SKM-1 (cell line): Measurements from ENCODE around the gene AGAP3.
A peak's percentile ranks its signal among the peaks of the same experiment; 100 is the strongest.

Experiments
- DNase-seq: peaks from one replicate; lab custom pipeline; 2025; ENCODE audit not compliant: unreplicated experiment; lab: John Stamatoyannopoulos, UW

Gene AGAP3

DNA sequence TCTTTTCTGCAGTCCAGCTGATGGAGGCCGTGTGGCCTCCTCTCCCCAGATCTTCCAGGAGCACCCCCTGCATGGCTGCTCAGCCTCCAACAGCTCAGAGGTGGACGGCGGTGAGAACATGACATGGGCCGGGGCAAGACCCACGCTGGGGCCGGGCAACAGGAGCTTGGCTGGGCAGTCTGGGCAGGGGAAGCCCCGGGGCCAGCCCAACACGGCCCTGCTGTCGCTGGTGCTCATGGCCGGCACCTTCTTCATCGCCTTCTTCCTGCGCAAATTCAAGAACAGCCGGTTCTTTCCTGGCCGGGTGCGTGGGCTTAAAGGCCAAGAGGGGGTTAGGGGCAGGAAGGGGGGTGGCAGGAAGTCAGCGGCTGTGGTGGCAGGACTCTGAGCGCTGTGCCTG is 12.3 kb upstream of the AGAP3 start:
- DNase-seq, result no peak

DNA sequence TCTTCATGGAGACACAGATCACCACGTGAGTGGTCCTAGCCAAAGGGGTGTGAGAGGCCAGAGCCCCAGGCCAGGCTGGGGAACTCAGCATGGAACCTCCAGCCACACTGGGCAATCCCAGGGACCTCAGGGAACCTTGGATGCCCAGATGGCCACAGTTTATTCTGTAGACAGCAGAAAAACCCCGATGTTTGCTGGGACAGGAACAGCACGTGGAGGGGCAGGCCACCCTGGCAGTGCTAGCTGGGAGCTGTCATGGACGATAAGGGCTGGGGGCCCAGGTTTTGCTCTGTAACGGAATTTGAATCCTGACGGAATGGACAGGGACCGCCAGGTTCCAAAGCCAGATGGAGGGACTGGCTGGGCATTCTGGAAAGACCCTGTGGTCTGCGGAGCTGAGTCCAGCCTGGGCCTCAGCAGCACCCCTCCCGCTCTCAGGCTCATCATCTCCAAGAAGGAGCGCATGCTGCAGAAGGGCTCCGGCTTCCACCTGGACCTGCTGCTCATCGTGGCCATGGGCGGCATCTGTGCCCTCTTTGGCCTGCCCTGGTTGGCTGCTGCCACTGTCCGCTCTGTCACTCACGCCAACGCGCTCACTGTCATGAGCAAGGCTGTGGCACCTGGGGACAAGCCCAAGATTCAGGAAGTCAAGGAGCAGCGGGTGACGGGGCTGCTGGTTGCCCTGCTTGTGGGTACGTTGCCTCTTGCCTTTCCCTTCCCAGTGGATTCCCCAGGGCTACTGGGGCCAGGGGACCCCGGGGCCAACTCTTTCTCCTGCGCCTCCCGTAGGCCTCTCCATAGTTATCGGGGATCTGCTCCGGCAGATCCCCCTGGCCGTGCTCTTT is 11.2 kb upstream of the AGAP3 start:
- DNase-seq, result no peak

GRCh38 chr7:151075662-151075971 is 10.7 kb upstream of the AGAP3 start:
- DNase-seq, result no peak

DNA sequence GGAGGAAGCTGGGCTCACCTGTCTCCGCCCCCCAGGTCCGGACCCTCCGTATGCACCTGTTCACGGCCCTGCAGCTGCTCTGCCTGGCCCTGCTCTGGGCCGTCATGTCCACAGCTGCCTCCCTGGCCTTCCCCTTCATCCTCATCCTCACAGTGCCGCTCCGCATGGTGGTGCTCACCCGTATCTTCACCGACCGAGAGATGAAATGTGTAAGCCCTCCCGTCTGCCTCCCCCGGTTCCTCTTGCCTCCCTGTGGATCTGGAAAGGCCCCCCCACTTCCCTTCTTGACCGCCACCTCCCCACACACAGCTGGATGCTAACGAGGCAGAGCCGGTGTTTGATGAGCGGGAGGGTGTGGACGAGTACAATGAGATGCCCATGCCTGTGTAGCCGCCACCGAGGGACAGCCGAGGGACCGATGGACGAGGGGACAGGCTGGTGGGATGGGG is 10.3 kb upstream of the AGAP3 start:
- DNase-seq, result no peak

- DNase-seq, result no peak
Measured at GRCh38 chr7:151076863-151077704, 9.2 kb upstream of the AGAP3 start.

- no peak for DNase-seq
Measured at GRCh38 chr7:151077705-151078232, 8.5 kb upstream of the AGAP3 start.

DNA sequence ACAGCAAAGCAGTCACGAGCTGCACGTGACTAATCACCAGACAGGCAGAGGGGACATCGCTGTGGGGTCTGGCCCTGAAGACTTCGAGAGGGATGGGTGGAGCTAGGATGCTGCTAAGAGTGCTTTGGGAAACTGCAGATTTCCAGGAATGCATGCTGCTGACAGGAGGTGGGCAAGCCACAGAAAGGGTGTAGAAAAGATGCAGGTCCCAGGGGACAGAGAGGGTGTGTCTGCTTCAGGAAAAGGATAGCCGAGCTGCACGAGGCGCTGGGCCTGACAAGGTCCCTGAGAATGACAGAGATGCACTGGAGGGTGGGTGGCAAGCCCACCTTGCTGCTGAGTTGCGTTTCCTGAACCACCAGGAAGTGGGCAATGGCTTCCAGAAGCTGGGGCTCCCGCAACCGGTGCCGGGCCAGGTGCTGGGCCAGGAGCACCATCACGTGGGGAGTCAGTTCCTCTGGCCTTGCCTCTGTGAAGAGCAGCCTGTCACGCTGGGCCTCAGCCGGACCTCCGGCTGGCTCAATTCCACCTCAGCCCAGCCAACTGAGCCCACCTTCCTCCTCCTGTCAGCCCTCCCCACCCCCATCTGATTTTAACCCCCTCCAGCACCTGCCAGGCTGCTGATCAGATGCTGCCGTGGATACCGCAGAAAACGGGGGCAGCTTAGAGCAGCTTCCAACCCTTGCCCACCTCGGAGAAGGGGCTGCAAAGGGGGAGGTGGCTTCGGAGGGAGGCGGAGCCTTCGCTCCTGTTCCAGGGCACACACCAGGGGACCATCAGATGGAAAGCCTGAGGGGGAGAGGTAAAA is 7.8 kb upstream of the AGAP3 start:
- DNase-seq, result no peak

GRCh38 chr7:151079199-151079910 is 6.9 kb upstream of the AGAP3 start:
- no peak for DNase-seq

DNA sequence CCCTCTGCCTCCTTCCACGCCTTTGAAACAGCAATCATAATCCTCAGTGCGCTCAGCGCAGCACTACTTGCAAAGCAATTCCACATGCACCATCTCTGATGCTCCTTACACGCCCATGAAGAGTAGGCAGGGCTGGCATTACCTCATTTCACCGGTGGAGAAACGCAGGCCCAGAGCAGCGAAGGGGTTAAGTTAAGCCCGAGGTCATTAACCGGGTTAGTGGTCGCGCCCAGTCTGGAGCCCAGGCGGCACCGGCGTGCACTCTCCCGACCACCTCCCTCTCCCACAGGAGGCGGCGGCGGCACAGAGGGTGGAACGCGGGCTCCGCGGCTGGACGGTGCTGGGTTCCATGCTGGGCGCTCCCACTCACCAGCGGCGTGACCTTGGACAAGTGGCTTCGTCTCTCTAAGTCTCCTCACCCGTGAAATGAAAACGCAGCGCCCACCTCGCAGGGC is 6.2 kb upstream of the AGAP3 start:
- no peak for DNase-seq

DNA sequence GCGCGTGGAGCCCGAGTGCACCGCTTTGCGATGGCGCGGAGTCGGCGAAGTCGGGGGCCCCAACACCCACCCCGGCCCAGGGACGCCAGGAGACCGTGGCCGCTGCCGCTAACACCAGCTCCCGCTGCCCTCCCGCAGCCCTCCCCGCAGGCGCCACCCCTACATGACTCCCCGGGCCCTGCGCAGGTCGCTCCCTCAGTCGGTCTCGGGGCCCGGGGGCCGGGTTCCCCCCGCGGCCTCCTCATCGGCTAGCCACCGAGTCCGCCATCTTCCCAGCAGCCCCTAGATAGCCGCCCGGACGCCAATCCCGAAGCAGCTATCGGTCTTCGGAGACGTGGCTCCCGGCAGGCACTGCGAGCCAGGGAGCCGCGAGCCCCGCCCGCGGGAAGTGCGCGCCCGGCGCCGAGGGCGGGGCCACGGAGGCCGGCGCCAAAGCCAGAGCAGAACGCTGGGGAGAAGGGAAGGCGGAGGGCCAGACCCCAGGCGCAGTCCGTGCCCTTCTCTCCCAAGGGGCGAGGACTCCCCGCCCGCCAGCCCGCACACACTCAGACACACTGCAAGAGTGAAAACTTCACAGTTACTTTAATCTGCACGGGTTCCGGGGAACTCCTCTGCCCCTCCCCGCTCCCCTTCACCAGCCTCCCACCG is 5.6 kb upstream of the AGAP3 start, which contains the start of gene FASTK:
FASTK (minus strand) TSS at position 288 of the 648 bp plus-strand sequence; CDS start at position 245, 43 bp downstream.
- DNase-seq, result peak; percentile 35

GRCh38 chr7:151081170-151082101 is 4.8 kb upstream of the AGAP3 start:
- DNase-seq, result no peak

DNA sequence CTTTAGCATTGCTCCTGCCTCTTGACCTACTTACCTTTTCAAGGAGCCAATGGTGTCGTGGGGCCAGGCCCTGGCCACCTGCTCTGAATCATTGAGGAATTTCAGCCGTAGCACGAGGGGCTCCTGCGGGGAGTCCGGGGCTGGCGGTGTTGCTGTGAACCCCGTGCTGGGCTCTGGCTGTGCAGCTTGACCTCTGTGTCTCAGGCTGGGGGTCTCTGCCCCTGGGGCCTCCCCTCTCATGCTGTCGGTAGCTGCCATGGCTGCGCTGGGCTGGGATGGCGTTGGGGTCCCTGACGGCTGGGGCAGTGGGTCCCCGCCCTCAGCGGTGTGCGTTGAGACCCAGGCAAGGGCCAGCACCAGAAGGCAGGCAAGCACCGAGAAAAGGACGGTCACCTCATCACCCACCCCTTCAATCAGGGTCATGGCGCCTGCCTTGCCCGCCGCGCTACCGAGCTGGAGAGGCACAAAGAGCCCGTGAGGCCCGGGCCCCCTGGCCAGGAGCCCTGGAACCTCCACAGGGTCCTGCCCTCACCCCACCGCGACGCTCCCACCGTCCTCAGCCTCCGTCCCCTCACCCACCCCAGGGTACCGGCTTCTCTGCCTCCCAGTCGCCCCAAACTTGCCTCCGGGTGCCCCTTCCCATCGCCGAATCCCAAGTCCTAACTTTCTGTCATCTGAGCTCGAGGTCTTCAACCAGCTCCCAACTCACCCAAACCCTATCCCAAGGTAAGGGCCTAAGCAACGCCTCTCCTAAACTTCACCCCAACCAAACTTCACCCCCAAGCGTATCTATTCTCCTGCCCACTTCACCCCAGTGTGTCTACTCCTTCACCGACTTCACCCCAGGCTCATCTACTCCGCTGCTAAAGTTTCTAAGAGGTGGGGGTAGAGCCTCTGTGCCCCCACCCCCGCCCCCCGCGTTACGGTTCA is 3.9 kb upstream of the AGAP3 start:
- DNase-seq, result no peak

DNA sequence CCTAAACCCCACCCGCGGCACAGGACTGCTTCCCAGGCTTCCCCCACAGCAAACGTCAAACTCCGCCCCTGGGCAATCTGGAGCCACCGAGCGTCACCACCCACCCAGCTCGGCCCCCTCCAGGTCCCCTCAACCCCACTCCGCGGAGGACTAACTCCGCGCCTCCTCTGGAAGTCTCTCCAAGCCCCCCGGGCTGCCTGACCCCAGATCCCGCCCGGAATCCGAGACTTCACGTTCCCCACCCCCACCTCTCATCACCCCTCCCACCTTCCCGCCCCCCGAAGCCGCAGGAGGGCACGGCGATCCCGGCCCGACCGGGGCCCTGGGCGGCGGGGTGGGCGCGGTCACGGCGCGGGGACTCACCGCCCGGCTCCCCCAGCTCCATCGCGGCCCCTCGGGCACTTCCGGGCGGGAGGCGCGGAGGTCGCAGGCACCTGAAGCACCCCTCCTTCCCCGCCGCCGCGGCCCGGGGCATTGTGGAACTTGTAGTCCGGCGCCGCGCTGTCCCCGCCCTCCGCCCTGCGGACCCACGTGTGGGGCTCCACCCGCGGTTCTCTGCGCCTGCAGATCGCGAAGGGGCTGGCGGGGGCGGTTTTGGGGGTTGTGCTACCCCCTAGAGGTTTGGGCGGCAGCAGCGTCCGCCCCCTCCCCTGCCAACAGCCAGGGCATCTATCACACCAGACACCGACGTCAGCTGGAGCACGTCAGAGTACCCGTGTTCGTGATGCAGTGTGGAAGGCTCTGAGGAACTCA is 3.0 kb upstream of the AGAP3 start, which contains the start of gene TMUB1:
TMUB1 (minus strand) TSS at position 423 of the 753 bp plus-strand sequence. CDS start 930 bp downstream, outside the sequence.
- DNase-seq, result no peak

DNA sequence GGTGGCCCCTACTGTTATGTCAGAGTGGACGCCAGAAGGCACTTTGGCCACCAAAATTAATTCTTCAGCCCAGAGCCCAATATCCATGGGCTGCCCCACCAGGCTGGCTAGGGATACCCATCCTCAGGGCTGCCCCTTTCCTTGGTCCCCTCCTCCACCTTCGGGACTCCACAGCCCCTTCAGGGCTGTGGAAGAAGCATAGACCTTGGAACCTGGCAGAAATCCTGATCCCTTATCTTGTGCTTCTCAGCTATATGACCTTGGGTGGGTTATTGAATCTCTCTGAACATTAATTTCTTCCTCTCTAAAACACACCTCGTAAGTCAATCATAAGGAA is 2.5 kb upstream of the AGAP3 start:
- DNase-seq, result no peak

- DNase-seq, result no peak
Measured at GRCh38 chr7:151085329-151085690, 965 bp upstream of the AGAP3 start.

- DNase-seq, result no peak
Measured at GRCh38 chr7:151086802-151087244, 548 bp downstream of the AGAP3 start.
